ENCODE measurements around the gene MRPL58.
"Not testable (repeated sequence)": the region's sequence is repeated elsewhere in the genome, so short reads cannot be mapped to it uniquely, and the experiment has no call there.

Gene MRPL58

DNA sequence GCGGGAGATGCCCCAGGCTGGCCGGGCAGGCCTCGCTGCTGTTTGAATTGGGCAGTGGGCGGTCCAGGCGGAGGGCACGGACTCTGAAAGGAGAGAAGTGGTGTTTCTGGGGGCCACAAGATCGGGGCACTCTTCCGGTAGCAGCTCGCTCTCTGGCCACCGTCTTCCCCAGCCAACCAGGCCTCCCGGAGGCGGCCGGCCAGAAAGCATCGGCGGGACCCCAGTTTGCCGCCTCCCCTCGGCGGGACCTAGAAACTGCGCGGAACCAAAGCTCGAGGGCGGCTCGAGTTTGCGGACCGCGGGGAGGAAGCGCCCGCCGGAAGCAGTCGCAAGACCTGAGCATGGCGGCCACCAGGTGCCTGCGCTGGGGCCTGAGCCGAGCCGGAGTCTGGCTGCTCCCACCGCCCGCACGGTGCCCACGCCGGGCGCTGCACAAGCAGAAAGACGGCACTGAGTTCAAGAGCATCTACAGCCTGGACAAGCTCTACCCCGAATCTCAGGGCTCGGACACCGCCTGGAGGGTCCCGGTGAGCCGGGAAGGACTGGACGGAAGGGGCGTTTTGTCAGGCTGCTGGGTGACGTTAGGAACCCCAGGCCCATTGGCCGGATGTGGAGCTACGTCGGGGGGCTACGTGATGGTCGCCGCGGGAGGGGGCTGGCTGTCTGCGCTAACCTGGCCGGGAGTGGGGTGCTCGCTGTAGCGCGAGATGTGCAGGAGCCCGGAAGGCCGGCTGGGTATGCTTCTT is at the start of gene MRPL58:
Gene MRPL58 (plus strand): TSS at position 325 of the 746 bp plus-strand sequence. CDS start 17 bp downstream, at position 342.
- DNase-seq: peak; percentile 72

DNA sequence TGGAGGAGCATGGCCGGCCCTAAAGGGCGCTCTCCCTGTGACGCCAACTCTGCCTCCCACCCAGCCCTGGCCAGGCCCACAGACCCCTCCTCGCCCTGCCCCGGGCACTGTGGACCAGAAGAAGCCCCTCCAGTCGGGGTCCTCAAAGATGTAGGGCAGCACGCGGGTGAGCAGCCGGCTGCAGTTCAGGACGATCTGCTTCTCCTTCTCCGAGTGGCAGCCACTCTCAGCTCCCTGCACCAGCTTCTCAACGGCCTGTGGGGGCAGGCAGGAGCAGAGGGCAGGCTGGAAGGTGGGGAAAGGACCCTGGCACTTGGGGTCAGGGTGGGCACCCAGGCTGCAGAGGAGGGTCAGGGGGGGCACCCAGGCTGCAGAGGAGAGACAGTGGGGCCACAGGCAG is 48.8 kb upstream of the MRPL58 start:
- no peak for DNase-seq

DNA sequence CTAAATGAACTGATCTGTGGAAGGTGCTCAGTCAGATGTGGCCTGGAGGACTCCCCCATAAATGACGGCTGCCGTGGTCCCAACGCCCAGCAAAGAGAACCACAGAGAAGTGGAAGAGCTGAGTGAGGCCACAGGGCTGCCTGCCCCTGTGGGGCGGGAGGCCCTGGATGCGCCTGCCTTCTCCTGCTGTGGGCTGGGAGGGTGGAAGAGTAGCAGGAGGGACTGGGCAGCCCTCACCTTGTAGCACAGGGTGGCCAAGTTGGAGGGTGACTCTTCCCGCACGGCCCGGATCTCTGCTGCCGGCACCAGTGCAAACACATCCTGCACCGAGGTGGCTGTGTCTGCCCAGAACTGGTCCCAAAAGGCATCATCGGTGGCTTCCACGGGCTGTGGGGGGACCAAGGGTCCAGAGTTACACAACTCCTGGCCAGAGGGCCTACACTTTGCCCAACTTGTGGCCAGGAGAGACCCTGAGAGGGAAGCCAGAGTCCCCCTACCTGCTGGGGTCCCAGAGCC is 48.2 kb upstream of the MRPL58 start:
- no peak for DNase-seq

DNA sequence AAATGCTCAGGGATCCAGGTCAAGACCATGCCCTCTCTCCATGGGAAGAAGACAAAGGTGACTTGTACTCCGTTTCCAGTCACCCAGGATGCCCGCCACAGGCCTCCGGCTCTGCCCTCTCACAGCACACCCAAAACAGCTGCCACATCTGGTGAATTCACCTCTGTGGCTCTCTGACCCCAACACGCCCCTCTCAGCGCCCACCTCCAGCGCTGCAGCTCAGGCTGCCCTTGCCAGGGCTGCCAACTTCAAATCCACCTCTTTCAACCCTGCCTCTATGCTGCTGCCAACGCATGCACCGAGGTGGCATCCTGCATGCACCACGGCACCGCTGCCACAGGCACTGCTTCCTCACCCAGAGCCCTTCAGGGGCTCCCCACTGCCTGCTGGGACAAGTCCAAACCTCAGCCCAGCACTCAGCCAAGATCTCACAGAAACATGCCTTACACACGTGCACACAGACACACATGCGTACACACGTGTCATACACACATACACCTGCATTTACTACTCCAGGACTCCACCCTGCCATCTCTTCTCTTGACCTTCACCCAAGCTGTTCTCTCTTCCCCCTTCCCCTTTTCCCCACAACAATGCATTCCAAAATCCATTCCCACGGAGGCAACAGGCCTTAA is 47.4 kb upstream of the MRPL58 start:
- no peak for DNase-seq

DNA sequence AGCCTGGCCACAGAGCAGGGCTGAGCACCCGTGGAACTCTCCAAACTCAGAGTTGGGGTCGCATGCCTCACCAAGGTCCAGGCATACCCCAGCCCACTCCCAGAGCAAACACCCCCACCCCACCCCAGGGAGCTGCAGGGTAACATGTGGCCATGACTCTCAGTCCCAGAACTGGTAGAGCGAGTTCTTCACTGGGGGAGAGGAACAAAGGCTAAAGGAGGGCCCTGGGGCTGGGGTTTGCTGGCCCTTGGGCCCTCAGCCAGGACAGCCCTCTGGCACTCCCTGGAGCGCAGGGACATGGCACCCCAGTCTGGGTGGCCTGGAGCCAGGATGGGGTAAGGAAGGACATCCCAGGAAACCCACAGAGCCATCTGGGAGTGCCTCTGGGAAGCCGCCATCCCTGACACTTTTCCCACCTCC is 44.1 kb upstream of the MRPL58 start:
- DNase-seq: no peak

DNA sequence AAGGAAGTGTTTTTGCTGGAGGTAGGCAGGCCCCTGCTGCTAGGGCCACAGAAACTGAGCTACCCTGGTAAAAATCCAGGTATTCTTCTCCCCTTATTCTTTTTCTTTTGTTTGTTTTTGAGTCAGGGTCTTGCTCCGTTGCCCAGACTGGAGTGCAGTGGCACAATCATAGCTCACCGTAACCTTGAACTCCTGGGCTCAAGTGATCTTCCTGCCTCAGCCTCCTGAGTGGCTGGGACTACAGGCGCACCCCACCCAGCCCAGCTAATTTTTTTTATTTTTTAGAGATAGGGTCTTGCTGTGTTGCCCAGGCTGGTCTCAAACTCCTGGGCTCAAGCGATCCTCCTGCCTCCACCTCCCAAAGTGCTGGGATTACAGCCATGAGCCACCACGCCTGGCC is 43.0 kb upstream of the MRPL58 start:
- not testable (repeated sequence) for DNase-seq

DNA sequence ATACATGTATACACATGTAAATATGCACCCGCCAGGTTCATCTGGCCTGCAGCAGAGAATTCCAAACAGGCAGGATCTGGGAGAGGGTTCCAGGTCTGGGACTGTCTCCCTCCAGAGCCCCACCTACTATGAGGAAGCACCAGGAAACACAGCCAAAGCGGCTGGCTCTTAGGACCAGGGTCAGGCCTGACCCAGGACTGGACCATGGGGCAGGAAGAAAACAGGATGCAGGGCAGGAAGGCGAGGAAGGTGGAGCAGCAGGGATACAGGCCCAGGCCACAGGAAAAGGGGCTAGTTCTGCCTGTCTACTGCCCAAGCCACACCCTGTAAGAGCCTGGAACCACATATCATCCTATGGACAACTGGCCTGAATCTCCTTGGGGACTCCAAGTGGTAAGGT is 42.1 kb upstream of the MRPL58 start:
- DNase-seq: no peak

DNA sequence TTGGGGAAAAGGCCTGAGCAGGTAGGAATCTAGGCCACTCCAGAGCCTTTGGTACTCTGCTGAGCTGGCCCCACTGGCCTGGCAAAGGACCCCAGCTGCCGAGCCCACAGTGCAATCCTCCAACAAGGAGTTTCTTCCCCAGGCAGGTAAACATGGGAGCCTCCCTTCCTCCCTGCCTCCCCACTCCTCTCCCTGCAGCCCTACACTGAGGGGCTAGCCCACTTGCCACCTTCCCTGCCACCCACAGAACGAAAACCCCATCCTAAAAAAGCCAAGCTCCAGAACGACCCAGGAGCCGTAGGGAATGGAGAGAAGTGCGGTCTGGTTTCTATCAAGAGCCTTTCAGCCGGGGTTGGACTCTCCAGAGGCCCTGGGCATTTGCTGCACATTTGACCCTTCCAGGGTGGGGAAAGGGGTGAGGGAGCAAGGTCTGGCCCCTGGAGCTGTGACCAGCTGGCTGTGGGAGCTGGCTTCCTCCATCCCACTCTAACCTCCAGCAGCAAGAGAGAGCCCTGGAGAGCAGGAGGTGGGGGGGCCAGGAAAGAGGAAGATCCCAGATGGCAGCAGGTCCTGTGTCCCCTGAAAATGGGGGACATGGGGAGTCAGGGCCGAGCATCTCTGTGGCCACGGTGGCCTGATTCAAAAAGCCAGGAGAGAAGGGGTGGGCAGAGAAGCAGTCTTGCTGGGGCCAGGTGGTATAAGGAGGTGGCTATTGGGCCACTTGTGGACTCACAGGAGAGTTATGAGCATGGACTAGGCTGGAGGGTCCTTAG is 41.2 kb upstream of the MRPL58 start:
- no peak for DNase-seq

DNA sequence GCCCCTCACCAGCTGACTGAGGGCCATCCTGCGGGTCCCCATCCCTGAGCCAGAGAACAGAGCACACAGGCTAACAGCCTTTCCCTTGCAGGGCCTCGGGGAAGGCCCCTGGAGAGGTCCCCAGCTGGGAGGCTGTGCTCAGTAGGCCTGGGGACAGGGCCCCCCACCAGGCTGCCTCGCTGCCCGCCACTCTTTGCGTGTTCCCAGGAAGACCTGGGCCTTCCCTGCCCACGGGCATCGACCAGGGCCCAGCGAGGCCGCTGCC is 40.7 kb upstream of the MRPL58 start:
- no peak for DNase-seq

DNA sequence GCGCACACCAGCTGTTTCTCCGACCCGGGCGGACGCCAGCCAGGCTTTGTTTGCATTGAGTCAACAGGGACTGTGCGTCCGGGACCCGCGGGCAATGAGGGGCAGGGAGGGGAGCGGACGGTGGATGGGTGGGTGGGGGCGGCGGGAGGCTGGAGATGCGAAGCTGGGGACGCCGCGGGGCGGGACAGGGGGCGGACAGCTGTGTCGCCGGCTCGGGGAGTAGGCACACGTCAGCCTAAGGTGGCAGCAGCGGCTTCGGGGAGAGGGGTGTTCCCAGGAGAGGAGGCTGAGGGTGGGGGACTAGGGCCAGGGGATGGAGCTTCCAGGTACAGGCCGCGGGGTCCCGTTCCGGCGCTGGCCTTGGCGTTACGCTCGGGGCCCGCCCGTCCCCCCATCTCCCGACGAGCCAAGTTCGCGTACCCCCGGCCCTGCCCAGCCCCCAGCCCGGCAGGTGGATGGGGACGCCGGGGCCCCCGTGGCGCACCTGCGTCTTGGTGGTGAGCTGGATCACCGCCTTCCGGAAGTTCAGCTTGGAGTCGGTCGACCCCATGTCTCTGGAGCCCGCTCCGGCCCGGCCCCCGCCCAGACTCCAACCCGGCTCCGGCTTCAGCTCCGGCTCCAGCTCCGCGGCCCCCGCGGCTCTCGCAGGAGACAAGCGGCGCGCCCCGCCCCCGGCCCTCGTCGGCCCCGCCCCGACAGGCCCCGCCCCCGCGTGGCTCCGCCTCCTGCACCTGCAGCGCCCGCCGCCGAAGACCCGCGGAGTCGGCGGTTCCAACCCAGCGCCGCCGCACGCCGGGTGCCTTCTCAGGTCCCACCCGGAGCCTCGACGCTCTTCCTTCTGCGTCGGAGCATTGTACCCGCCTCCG is 40.1 kb upstream of the MRPL58 start, which contains the start of gene HID1:
Gene HID1 (minus strand): TSS at position 653 of the 866 bp plus-strand sequence. CDS start 103 bp downstream, at position 550.
- peak; percentile 6 for DNase-seq

DNA sequence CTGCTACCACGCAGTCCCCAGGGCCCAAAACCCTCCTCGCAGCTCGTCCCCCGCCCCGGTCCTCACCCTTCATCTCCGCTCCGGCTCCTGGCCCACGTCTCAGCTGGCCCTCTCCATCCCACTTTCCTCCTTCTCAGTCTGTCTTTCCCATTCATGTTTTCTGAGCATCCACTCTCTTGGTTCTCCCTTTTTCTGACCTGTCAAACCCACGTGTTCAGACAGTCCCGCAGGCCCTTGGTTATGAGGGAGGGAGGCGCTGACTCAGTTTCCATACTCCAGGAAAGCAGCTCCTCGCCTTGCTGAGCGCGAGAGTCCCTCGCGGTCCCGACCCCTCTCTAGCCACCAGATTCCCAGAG is 39.5 kb upstream of the MRPL58 start:
- no peak for DNase-seq

DNA sequence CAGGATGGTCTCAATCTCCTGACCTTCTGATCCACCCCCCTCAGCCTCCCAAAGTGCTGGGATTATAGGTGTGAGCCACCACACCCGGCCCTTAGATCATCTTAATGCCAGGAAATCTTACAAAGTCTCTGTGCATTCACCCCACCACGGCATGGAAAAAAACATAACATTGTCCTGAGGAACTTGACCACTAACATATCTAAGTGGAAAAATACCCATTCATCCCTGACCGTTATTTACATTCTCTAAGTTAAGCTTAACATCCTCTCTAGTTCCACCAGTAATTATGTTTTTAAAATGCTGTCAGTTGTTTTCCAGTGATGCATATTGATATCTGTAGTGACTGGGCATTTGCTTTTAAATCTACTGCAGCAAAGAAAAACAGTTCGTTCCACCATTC is 36.5 kb upstream of the MRPL58 start:
- DNase-seq: no peak

DNA sequence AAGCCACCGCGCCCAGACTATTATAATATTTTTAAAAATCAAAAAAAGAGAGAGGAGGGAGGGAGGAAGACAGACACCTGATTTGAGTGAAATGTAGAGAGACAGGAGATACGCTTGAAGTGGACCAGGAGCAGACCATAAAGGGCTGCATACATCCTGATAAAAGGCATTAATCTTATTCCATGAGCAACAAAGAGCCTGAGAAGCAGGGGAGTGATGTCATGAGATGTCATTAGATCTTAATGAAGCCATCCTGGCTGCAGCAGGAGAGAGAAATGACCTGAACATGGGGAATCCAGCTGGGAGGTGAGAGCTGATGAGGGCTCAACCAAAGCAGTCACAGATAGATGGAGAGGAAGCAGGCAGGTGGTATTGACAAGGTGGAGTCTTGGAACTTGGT is 34.7 kb upstream of the MRPL58 start:
- no peak for DNase-seq

DNA sequence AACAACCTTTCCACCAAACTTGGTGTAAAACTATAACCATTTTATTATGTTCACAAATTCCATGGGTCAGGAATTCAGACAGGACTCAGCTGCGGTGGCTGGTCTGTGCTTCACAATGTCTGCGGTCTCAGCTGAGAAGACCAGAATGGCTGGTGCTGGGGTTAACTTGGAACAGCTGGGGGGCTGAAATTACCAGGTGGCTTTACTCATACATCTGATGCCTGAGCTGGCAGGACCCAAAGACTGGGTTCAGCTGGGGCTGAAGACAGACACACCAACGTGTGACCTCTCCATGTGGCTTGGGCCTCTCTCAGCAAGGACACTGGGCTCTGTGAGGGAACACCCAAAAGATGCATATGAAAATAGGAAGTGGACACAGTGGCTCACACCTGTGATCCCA is 34.2 kb upstream of the MRPL58 start:
- DNase-seq: no peak

DNA sequence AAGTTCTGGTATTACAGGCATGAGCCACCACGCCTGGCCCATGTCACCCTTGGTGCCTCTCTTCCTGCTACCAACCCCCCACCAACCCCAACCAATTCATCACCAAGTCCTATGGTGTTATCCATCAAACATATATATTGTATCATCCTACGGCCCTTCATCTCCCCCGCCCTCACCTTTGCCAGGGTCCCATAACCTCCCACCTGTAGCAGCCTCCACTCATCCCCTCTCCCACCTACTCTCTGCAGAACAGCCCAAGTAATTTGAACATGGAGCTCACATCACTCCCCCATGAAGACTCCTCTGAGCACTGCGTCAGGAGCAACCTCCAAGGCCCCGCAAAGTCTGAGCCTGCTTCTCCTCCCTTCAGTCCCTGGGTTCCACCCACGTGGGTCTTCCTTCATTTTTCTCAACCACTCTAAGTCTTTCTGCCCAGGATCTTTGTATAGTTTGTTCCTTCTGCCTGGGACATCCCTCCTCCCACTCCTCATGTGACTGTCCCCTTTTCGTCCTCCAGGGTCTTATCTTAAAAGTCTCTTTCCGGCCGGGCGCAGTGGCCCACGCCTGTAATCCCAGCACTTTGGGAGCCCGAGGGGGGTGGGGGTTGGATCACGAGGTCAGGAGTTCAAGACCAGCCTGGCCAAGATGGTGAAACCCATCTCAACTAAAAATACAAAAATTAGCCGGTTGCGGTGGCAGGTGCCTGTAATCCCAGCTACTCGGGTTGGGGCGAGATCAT is 32.9 kb upstream of the MRPL58 start:
- DNase-seq: no peak

DNA sequence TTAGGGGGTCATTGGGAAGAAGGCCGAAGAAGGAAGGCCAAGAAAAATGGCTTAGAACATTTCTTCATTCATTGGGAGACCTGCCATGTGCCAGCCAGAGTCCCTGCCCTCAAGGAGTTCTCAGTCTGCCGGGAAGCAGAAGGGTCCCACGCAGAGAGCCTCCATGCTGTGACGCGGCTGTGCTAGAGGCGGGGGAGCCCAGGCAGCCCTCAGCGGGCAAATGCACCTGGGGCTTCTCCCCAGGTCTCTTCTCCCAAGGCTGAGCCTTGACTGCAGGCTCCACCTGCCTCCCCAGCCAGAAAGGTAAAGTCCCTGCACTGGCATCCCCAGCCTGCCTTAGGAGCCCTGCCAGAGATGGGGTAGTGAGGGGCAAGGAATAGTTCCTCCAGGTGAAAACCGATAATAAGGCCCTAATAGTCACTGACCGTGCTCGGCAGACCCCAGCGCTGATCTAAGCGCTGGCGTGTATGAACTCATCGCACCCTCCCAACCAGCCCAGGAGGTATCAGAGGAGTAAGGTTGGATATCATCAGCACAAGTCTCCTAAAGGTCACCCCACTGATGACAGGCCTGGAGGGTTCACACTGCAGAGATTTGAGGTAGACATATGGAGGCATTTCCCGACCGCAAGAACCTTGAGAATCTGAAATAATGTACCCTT is 31.0 kb upstream of the MRPL58 start:
- no peak for DNase-seq

DNA sequence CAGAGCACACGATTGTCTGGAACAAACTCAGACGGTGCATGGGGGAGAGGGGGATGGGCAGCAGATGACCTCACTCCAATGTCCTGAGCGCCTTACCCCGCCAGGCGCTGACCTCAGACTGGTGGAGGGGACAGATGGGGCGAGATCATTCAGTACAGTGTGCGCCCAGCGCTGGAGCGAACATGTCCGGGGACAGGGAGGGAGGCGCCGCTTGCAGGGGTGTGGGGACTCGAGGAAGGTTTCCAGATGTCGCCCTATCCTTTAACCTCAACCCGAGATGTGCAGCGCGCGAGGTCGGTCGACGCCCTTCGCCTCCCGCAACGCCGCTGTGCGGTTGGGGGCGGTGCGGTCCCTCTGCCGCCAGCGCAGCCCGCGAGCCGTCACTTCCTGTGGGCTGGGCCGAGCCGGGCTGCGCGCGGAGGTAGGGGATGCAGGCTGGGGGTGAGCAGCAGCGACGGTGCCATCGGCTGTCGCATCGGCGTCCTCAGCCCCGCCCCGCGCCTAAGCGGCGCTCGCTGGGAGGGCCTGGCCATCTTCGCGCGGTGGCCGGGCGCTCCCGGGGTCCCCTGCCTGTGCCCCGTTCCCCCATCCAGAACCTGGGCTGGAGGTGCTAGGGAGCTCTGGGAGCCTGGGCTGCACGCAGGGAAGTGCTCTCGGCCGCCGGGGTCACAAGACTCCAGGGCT is 30.3 kb upstream of the MRPL58 start:
- DNase-seq: peak; percentile 19

DNA sequence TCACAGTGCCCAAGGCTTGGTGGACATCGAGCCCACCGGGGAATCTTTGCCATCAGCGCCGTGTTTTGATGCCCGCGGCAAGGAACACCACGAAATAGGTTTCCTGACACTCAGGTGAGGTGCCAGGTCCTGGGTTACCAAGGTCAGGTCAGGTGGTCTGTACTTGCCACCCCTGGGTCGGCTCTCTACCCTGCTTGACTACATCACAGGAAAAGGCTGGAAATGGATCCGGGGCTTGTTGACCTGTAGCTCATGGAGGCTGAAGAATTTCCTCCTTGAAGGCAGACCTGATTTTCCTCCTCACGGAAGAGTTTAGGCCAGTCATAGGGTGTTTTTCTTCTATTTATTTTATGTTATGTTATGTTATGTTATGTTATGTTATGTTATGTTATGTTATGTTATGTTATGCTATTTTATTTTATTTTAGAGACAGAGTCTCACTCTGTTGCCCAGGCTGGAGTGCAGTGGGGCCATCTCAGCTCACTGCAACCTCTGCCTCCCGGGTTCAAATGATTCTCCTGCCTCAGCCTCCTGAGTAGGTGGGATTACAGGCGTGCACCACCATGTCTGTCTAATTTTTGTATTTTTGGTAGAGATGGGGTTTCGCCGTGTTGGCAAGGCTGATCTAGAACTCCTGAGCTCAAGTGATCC is 29.7 kb upstream of the MRPL58 start:
- not testable (repeated sequence) for DNase-seq

DNA sequence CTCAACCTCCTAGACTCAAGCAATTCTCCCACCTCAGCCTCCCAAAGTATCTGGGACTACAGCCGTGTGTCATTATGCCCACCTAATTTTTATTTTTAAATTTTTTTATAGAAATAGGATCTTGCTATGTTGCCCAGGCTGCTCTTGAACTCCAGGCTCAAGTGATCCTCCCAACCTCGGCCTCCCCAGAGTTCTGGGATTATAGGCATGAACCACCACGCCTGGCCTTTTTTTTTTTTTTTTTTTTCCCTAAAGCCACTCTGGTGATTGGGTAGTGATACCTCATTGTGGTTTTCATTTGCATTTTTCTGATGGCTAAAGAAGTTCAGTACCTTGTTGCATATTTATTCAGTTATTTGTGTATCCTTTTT is 26.3 kb upstream of the MRPL58 start:
- DNase-seq: no peak

DNA sequence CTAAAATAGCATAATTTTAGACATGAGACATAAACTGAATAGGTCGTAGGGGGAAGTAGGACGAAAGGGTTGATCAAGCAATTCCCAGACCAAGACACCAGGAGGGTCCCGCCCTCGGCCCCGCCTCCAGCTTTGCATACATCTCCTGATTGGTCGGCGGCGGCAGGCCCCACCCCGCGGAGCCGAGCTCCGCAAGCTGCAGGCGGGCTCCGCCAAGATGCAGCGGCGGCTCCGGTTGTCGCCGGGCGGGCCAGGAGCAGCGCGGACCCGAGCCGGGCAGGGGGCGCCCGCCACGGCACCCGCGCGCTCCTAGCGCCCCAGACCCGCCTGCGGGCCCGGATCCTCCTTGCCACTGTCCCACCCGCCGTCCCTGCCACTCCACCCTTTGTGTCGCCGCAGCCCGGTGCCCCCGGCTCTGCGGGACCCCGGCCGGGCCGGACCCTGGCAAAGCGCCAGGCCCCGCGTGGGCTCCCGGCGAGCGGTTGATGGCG is 25.0 kb upstream of the MRPL58 start, which contains the start of gene CDR2L:
Gene CDR2L (plus strand): TSS at position 215 of the 491 bp plus-strand sequence. CDS start 412 bp downstream, outside the sequence.
- peak; percentile 95 for DNase-seq

Measured in MV-4-11 (cell line).